Suprapubic skin (tissue), 4 donors: ENCODE data around the gene CAPN10. TPM values are rescaled to one million over a fixed set of nuclear protein-coding genes. Genes with fewer than 3 reads are reported as not detected.

Experiments
- DNase-seq, 2 donors: peaks; one replicate each; pipeline ENCODE4 v3.0.0-alpha.2; 2019; ENCODE audit warnings: low spot score in 2 of 2
- H3K27ac ChIP-seq: fragments of 200-600 bp; sonication (generic); one replicate; pipeline ENCODE4 v1.5.1; 2019
- H3K27me3 ChIP-seq: fragments of 200-600 bp; sonication (generic); one replicate; pipeline ENCODE4 v1.5.1; 2019
- H3K36me3 ChIP-seq: fragments of 200-600 bp; sonication (generic); one replicate; pipeline ENCODE4 v1.5.1; 2019
- H3K4me1 ChIP-seq: fragments of 200-600 bp; sonication (generic); one replicate; pipeline ENCODE4 v1.5.1; 2019
- H3K4me3 ChIP-seq: fragments of 200-600 bp; sonication (generic); one replicate; pipeline ENCODE4 v1.5.1; 2019; ENCODE audit warnings: mild to moderate bottlenecking
- H3K9me3 ChIP-seq: fragments of 200-600 bp; sonication (generic); one replicate; pipeline ENCODE4 v1.5.1; 2019
- EP300 ChIP-seq: sonication (generic); formaldehyde crosslinking; IDR thresholded peaks from one replicate; pipeline ENCODE4 v1.6.1; 2017; ENCODE audit warnings: antibody characterized with exemption
- POLR2A ChIP-seq, 2 donors: fragments of 450-650 bp; IDR thresholded peaks; one replicate each; pipeline ENCODE4 v1.6.1; 2017; ENCODE audit warnings: antibody characterized with exemption in 2 of 2, mild to moderate bottlenecking in 2 of 2, moderate library complexity in 2 of 2
- POLR2AphosphoS5 ChIP-seq, 3 donors: sonication (generic); formaldehyde crosslinking; IDR thresholded peaks; one replicate each; pipeline ENCODE4 v1.6.1; 2017; ENCODE audit warnings: antibody characterized with exemption in 3 of 3
- WGBS: methylation state at CpG from one replicate; pipeline ENCODE4 v1.1.5; 2018; 5-methylcytosine and 5-hydroxymethylcytosine counted together
- total RNA-seq, 4 donors: library from RNA; depleted of rRNA; stranded (reverse); fragments of >200 nt; gene quantifications; one replicate each; pipeline ENCODE4 v1.1.0, GENCODE V29; 2016
- TF ChIP-seq, protein P1 (sequence below), 2 donors: fragments of 200-600 bp in 1 of 2; fragments of 450-650 bp in 1 of 2; sonication (generic) in 1 of 2; IDR thresholded peaks; one replicate each; pipeline ENCODE4 v1.5.1; 2016 to 2019; ENCODE audit warnings: antibody characterized with exemption in 2 of 2, mild to moderate bottlenecking in 1 of 2, moderate library complexity in 1 of 2

The CAPN10 gene
- total RNA-seq, 4 donors from 2014 or later, result 31.3 to 73.6 (median 37.9) TPM

DNA sequence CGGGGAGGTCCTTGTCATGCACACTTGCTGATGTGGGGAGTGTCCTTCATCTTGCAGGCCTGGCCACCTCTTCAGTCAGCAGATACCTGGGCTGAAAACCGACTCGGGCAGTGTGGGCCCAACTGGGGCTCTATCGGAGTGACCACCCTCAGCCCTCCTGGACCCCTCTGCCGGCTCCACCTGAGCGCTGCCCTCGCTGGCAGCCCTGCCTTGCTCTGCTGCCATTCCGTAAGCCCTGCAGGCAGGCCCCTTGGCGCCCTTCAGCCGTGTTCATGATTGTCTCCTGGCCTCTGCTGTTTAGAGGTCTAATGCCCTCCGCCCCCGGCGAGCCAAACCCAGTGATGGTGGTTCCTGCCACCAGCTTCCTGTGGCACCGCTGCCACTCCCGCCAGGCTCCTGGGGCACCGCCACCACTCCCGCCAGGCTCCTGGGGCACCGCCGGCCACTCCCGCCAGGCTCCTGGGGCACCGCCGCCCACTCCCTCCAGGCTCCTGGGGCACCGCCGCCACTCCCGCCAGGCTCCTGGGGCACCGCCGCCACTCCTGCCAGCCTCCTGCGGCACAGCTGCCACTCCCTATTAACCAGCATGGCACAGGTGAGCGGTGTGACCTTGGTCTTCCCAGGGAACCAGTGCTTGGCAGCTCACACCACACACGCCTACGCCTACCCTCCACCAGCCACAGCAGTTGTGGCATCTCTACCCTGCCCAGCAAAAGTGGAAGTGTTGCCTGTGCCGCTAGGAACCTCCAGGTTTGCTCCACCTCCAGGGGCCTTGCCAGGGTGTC is 15.9 kb downstream of the CAPN10 start:
- peak; percentile 41 to 72 for DNase-seq
- Histone ChIP-seq H3K27ac (no peak overlapping the region), H3K36me3 (peaks cover 35% of the 10 kb centered on the region), H3K27me3 (no peaks in the 10 kb centered on the region), H3K4me3 (no peak overlapping the region), H3K9me3 (no peaks in the 10 kb centered on the region), H3K4me1 (no peaks in the 10 kb centered on the region)
- no peak for TF ChIP-seq POLR2A (IDR thresholded peaks at IDR 0.05)
- TF ChIP-seq, protein P1, sequence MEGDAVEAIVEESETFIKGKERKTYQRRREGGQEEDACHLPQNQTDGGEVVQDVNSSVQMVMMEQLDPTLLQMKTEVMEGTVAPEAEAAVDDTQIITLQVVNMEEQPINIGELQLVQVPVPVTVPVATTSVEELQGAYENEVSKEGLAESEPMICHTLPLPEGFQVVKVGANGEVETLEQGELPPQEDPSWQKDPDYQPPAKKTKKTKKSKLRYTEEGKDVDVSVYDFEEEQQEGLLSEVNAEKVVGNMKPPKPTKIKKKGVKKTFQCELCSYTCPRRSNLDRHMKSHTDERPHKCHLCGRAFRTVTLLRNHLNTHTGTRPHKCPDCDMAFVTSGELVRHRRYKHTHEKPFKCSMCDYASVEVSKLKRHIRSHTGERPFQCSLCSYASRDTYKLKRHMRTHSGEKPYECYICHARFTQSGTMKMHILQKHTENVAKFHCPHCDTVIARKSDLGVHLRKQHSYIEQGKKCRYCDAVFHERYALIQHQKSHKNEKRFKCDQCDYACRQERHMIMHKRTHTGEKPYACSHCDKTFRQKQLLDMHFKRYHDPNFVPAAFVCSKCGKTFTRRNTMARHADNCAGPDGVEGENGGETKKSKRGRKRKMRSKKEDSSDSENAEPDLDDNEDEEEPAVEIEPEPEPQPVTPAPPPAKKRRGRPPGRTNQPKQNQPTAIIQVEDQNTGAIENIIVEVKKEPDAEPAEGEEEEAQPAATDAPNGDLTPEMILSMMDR (IDR thresholded peaks at IDR 0.05), result no peak
- no peak for TF ChIP-seq EP300
- no peak for TF ChIP-seq POLR2AphosphoS5 (IDR thresholded peaks at IDR 0.05)
- WGBS, result 87% methylated on average over 24 of the region's 32 CpGs

DNA sequence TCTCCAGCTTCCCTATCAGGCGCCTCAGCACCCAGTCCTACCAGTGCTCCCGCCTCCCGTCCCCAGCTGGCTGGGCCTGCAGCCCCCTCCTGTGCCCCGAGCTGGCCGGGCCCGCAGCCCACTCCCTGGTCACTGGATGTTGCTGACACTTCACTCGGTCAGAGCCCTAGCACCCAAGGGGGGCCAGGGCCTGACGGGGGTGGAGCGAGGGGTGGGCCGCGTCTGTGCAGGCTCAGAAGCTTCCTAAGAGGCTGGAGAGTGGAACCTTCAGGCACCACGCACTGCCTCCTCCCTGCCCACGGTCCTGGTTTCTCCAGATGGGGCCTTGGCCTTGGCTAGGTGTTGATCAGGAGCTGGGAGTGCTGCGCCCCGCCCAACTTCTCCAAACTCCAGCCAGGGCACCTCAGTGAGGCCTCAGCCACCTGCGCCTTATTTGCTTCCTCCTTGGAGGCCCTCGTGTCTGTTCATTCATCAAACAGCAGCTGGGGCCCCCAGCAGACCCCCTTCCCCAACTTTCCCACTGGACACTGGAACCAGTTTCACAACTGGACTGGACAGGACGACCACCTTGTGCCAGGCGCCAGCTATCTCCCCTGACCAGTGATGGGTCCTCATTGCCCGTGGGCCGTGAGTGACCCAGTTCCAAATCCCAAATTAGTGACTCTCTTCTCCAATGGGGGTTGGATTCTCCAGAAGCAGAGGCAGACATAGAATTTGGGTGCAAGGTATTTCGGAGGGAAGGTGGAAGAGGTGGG is 16.7 kb downstream of the CAPN10 start:
- Histone ChIP-seq H3K9me3 (no peaks in the 10 kb centered on the region), H3K4me3 (no peak overlapping the region), H3K36me3 (peaks cover 27% of the 10 kb centered on the region), H3K27ac (no peak overlapping the region), H3K27me3 (no peaks in the 10 kb centered on the region), H3K4me1 (no peaks in the 10 kb centered on the region)
- peak; percentile 46 to 65 for DNase-seq
- TF ChIP-seq, protein P1 (IDR thresholded peaks at IDR 0.05), result no peak
- no peak for TF ChIP-seq POLR2A (IDR thresholded peaks at IDR 0.05)
- no peak for TF ChIP-seq EP300
- no peak for TF ChIP-seq POLR2AphosphoS5 (IDR thresholded peaks at IDR 0.05)
- 88% methylated on average over 9 of the region's 22 CpGs for WGBS

DNA sequence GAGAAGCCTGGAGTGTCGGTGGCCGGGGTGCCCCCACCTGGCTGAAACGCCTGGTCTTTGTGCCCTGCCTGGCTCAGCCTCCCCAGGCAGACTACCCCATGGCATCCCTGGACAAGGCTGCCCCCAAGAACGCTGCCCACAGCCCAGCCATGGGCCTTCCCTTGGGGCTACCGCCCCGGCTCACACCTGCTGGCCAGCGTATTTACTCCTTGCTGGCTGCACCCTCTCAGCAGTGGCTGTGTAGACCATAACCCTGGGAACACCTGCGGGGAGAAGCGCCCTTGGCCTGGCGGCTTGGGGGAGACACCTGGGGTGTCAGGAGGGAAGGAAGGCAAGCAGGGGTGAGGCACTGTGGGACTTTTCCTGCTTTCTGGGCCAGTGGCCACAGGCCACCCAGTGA is 17.3 kb downstream of the CAPN10 start:
- Histone ChIP-seq H3K27me3 (no peaks in the 10 kb centered on the region), H3K27ac (no peak overlapping the region), H3K4me1 (no peaks in the 10 kb centered on the region), H3K9me3 (no peaks in the 10 kb centered on the region), H3K4me3 (no peak overlapping the region), H3K36me3 (peaks cover 21% of the 10 kb centered on the region)
- 93% methylated on average over 7 of the region's 10 CpGs for WGBS
- DNase-seq, result peak; percentile 50 to 69
- TF ChIP-seq, protein P1 (IDR thresholded peaks at IDR 0.05), result no peak
- TF ChIP-seq EP300 (no peak), POLR2AphosphoS5 (IDR thresholded peaks at IDR 0.05) (no peak), POLR2A (IDR thresholded peaks at IDR 0.05) (no peak)

DNA sequence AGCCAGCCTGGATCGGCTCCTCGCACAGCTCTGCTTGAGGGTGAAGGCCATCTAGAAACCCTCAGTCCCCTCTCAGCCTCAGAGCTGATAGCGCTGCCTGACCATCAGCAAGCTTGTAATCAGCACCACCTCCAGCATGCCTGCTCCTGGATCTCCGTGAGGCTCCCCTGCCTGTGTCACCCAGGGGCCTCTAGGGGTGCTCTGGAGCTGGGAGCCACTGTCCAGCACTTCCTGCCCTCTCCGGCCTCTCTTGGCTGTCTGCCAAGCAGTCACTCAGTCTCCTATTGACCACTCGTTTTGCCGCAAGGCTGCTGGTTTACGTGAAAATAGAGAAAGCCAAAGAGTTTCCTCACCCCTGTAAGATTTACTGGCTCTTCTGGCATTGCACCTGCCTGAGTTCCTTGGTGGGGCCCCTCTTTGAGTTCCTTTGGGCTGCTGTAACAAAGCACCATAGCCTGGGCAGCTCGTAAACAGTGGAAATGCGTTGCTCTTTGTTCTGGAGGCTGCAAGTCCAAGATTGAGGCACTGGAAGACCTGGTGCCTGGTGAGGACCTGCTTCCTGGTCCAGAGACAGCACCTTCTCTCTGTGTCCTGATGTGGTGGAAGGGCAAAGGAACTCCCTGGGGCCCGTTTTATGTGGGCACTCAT is 17.9 kb downstream of the CAPN10 start:
- Histone ChIP-seq H3K4me3 (no peak overlapping the region), H3K27me3 (no peaks in the 10 kb centered on the region), H3K27ac (no peak overlapping the region), H3K9me3 (no peaks in the 10 kb centered on the region), H3K4me1 (no peaks in the 10 kb centered on the region), H3K36me3 (peaks cover 15% of the 10 kb centered on the region)
- 38% methylated on average over 8 of the region's 11 CpGs for WGBS
- TF ChIP-seq POLR2A (IDR thresholded peaks at IDR 0.05), result no peak
- TF ChIP-seq, protein P1 (IDR thresholded peaks at IDR 0.05), result peak in 1 of 2 donors; percentile 47
- peak; percentile 68 to 76 for DNase-seq
